Progenitor cell of endocrine pancreas (in vitro differentiated cells): ENCODE data around the gene DOCK9. TPM values are rescaled to one million over a fixed set of nuclear protein-coding genes. Genes with fewer than 3 reads are reported as not detected.

Source experiments
- DNase-seq: peaks from one replicate; pipeline ENCODE4 v3.0.0; 2021; ENCODE audit warnings: low spot score; ENCODE audit not compliant: unreplicated experiment
- H3K27ac Mint-ChIP-seq: 2 replicates; pipeline ENCODE4 v1.8.0; 2021; ENCODE audit warnings: mild to moderate bottlenecking, moderate library complexity, mixed read lengths
- H3K27me3 Mint-ChIP-seq: 2 replicates; pipeline ENCODE4 v1.8.0; 2021; ENCODE audit warnings: mixed read lengths
- H3K36me3 Mint-ChIP-seq: 2 replicates; pipeline ENCODE4 v1.8.0; 2022; ENCODE audit warnings: mixed read lengths; ENCODE audit not compliant: insufficient read depth
- H3K4me1 Mint-ChIP-seq: 2 replicates; pipeline ENCODE4 v1.8.0; 2021; ENCODE audit warnings: low read depth, mixed read lengths
- H3K4me3 Mint-ChIP-seq: 2 replicates; pipeline ENCODE4 v1.8.0; 2021; ENCODE audit warnings: low read depth, mild to moderate bottlenecking, moderate library complexity, mixed read lengths
- H3K9me3 Mint-ChIP-seq: 2 replicates; pipeline ENCODE4 v1.8.0; 2021; ENCODE audit warnings: low read depth, mixed read lengths
- total RNA-seq: library from RNA; stranded (reverse); gene quantifications from 2 replicates; pipeline ENCODE4 v1.2.1, GENCODE V29; 2021
- TF ChIP-seq, protein P1 (sequence below): fragments of 200-600 bp; sonication (generic); IDR thresholded peaks from one replicate; pipeline ENCODE4 v1.5.0; 2021; ENCODE audit warnings: antibody characterized with exemption, mild to moderate bottlenecking; ENCODE audit not compliant: unreplicated experiment

The DOCK9 gene
- total RNA-seq, 1 donor from 2014 or later, result 35.7 TPM

DNA sequence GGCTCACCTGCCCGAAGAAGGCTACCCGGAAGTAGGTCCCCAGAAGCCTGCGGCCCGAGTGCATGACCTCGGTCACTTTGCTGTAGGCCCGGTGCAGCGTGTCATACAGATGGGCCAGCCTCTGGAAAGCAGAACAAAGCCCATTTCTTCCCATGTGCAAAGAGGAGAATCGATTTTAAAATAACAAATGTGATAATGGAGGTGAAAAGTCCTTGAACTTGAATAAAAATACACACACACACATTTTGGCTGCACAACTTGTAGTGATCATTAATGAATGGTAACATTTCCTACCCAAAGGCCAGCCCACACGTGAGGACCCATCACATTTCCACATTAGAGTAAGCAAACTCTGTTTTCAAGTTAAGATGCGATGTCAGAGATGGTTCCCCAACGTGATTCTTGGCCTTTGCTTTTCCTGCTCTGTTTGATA lies 168.5 kb downstream of the DOCK9 start:
- no peak overlapping the region for H3K27ac Mint-ChIP-seq

DNA sequence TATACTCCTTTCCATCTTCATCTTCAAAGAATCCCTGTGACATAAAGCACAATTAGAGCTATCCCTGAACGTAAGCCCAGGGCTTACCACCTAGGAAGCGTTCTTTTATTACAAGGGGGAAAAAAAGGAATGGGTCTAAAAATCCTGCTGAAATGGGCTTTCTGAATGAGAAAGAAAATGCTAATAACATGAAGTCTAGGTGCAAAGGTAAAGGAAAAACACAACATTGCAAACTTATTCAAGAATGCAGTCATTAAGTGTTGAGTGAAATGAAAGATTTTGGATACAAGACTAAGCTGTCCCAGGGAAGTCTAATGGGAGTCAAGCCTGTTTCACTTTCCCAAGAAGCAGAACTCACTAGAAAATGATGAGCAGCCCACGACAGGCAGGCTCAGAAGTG lies 170.1 kb downstream of the DOCK9 start:
- H3K27ac Mint-ChIP-seq, result no peak overlapping the region
- H3K4me1 Mint-ChIP-seq, result no peaks in the 10 kb centered on the region
- no peak for DNase-seq
- TF ChIP-seq, protein P1, sequence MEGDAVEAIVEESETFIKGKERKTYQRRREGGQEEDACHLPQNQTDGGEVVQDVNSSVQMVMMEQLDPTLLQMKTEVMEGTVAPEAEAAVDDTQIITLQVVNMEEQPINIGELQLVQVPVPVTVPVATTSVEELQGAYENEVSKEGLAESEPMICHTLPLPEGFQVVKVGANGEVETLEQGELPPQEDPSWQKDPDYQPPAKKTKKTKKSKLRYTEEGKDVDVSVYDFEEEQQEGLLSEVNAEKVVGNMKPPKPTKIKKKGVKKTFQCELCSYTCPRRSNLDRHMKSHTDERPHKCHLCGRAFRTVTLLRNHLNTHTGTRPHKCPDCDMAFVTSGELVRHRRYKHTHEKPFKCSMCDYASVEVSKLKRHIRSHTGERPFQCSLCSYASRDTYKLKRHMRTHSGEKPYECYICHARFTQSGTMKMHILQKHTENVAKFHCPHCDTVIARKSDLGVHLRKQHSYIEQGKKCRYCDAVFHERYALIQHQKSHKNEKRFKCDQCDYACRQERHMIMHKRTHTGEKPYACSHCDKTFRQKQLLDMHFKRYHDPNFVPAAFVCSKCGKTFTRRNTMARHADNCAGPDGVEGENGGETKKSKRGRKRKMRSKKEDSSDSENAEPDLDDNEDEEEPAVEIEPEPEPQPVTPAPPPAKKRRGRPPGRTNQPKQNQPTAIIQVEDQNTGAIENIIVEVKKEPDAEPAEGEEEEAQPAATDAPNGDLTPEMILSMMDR, result no peak
- peaks cover 12% of the 10 kb centered on the region for H3K36me3 Mint-ChIP-seq
- no peaks in the 10 kb centered on the region for H3K9me3 Mint-ChIP-seq
- H3K27me3 Mint-ChIP-seq, result no peaks in the 10 kb centered on the region
- no peak overlapping the region for H3K4me3 Mint-ChIP-seq

More for the DNA sequence above, 168.5 kb downstream of the DOCK9 start:
- Mint-ChIP-seq H3K36me3 (peaks cover 8% of the 10 kb centered on the region), H3K4me3 (no peak overlapping the region), H3K9me3 (no peaks in the 10 kb centered on the region), H3K4me1 (peaks cover 1% of the 10 kb centered on the region), H3K27me3 (no peaks in the 10 kb centered on the region)
- no peak for DNase-seq
- TF ChIP-seq, protein P1, result no peak

DNA sequence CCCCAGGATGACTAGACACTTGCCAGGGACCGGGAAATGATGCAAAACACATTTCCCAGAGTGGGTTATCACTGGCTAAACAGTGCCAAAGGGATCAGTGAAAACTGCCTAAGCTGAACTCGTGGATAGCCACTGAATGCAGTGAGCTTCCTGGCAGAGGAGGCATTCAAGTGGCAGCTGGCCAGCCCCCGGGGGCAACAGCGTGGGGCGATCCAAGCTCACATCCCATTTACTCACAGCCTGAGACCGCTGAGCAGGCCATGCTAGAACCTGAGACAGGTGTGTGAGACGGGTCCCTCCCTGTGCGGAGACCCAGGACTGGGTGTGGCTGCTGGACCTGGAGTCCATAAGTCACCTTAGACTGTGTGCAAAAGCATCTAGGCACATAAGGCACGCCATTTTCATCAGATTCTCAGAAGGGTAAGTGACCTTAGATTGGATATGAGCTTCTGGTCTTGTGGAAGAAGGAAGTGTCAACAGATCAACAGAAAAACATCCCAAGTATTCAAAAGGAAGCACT lies 173.5 kb downstream of the DOCK9 start:
- TF ChIP-seq, protein P1, result no peak
- Mint-ChIP-seq H3K36me3 (peaks cover 8% of the 10 kb centered on the region), H3K27me3 (no peaks in the 10 kb centered on the region), H3K4me3 (no peak overlapping the region), H3K9me3 (no peaks in the 10 kb centered on the region), H3K4me1 (no peaks in the 10 kb centered on the region), H3K27ac (no peak overlapping the region)
- no peak for DNase-seq

DNA sequence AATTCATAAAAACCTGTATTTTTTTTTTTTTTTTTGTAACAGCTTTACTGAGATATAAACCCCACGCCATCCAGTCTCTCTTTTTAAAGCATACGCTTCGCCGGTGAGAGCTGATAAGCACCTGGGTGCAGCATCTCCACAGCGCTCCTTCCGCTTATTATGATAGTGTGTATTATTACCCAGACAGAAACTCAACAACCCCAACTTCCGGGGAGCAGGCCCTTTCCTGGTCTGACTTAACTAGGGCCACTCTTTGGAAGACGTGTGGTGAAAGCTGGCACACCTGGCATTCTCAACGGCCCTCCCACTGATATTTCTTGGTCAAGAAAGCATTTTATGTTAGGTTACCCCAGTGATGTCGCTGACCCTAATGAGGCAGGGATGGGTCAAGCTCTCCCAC lies 173.9 kb downstream of the DOCK9 start:
- TF ChIP-seq, protein P1, result no peak
- Mint-ChIP-seq H3K27ac (no peak overlapping the region), H3K27me3 (no peaks in the 10 kb centered on the region), H3K9me3 (no peaks in the 10 kb centered on the region), H3K36me3 (peaks cover 8% of the 10 kb centered on the region), H3K4me1 (no peaks in the 10 kb centered on the region), H3K4me3 (no peak overlapping the region)
- DNase-seq, result no peak

DNA sequence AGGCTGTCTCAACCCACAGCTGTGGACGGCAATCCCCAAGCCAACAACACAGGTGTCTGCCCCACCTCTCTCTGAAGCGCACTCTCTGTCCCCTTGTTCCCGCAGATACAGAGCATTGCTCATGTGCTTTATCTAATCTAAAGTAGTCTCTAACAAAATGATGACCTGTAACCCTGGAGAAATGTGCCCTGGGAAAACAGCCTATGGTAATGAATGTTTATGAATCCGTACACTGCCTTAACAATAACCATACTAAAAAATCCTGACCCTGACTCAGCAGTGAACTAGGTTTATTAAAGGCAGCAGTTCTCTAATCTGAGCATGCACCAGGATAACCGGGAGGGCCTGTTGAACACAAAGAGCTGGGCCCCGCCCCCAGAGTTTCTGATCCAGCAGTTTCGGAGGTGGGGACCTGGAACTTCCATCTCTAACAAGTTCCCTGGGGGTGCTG lies 174.7 kb downstream of the DOCK9 start:
- Mint-ChIP-seq H3K27ac (no peak overlapping the region), H3K36me3 (peaks cover 8% of the 10 kb centered on the region), H3K4me3 (no peak overlapping the region), H3K9me3 (no peaks in the 10 kb centered on the region), H3K4me1 (no peaks in the 10 kb centered on the region), H3K27me3 (no peaks in the 10 kb centered on the region)
- TF ChIP-seq, protein P1, result no peak
- DNase-seq, result no peak
